ENCODE results near the gene NME5.

NME5 gene

GRCh38 chr5:138068742-138069600, 70.3 kb downstream of the NME5 start:
- Mint-ChIP-seq H3K36me3 (no peaks in the 10 kb centered on the region), H3K27ac (no peak overlapping the region), H3K4me1 (peaks cover 12% of the 10 kb centered on the region), H3K4me3 (no peak overlapping the region), H3K9me3 (no peaks in the 10 kb centered on the region)
- peak; percentile 59 to 77 for DNase-seq (ENCODE audit: low spot score in 2 of 2)
- ATAC-seq = peak; percentile 71

GRCh38 chr5:138067945-138068344, 71.3 kb downstream of the NME5 start:
- Mint-ChIP-seq H3K9me3 (no peaks in the 10 kb centered on the region), H3K36me3 (no peaks in the 10 kb centered on the region), H3K4me1 (peaks cover 12% of the 10 kb centered on the region), H3K4me3 (no peak overlapping the region), H3K27ac (no peak overlapping the region)
- DNase-seq (ENCODE audit: low spot score in 2 of 2) = no peak
- ATAC-seq = no peak

All from stimulated activated effector memory CD8-positive, alpha-beta T cell treated with anti-CD3 and anti-CD28 coated beads, Interleukin-12 subunit alpha, Interleukin-12 subunit beta, amount 100 ng/mL, for 72 hours (primary cell).